Peyer's patch (tissue), 4 donors: ENCODE data around the gene NPPC. TPM values are rescaled to one million over a fixed set of nuclear protein-coding genes. Genes with fewer than 3 reads are reported as not detected.
A peak's percentile ranks its signal among the peaks of the same experiment; 100 is the strongest.
"Not testable (repeated sequence)": the region's sequence is repeated elsewhere in the genome, so short reads cannot be mapped to it uniquely, and the experiment has no call there.

Source experiments
- DNase-seq, 3 donors: peaks; one replicate each; pipeline ENCODE4 v3.0.0-alpha.2; 2017 to 2019
- H3K27ac ChIP-seq, 4 donors: fragments of 200-600 bp; sonication (generic); one replicate each; pipeline ENCODE4 v1.5.1; 2016 to 2019
- H3K27me3 ChIP-seq, 2 donors: fragments of 200-600 bp; sonication (generic); one replicate each; pipeline ENCODE4 v1.5.1; 2019
- H3K36me3 ChIP-seq, 3 donors: fragments of 200-600 bp; sonication (generic); one replicate each; pipeline ENCODE4 v1.5.1; 2016 to 2019
- H3K4me1 ChIP-seq, 4 donors: fragments of 200-600 bp; sonication (generic); one replicate each; pipeline ENCODE4 v1.5.1; 2016 to 2019
- H3K4me3 ChIP-seq, 4 donors: fragments of 200-600 bp; sonication (generic); 1 replicate in 3 of 4; 2 replicates in 1 of 4; pipeline ENCODE4 v1.5.1; 2016 to 2019; ENCODE audit warnings: mild to moderate bottlenecking in 1 of 4
- H3K9me3 ChIP-seq, 4 donors: fragments of 200-600 bp; sonication (generic); one replicate each; pipeline ENCODE4 v1.5.1; 2016 to 2019; ENCODE audit warnings: mild to moderate bottlenecking in 1 of 4
- CTCF ChIP-seq, 6 experiments: fragments of 450-650 bp in 4 of 6; fragments of 200-600 bp in 2 of 6; sonication (generic) in 1 of 6; IDR thresholded peaks; one replicate each; pipeline ENCODE4 v1.5.1; 2017 to 2019; ENCODE audit warnings: antibody characterized with exemption in 6 of 6, mild to moderate bottlenecking in 3 of 6, moderate library complexity in 1 of 6
- POLR2A ChIP-seq, 2 donors: fragments of 450-650 bp; IDR thresholded peaks; one replicate each; pipeline ENCODE4 v1.5.1; 2017; ENCODE audit warnings: antibody characterized with exemption in 2 of 2, mild to moderate bottlenecking in 2 of 2, moderate library complexity in 2 of 2
- total RNA-seq, 4 donors: library from RNA; depleted of rRNA; stranded (reverse); fragments of >200 nt; gene quantifications; one replicate each; pipeline ENCODE4 v1.1.0, GENCODE V29; 2016

Gene NPPC
- total RNA-seq, 4 donors from 2014 or later: not detected

DNA sequence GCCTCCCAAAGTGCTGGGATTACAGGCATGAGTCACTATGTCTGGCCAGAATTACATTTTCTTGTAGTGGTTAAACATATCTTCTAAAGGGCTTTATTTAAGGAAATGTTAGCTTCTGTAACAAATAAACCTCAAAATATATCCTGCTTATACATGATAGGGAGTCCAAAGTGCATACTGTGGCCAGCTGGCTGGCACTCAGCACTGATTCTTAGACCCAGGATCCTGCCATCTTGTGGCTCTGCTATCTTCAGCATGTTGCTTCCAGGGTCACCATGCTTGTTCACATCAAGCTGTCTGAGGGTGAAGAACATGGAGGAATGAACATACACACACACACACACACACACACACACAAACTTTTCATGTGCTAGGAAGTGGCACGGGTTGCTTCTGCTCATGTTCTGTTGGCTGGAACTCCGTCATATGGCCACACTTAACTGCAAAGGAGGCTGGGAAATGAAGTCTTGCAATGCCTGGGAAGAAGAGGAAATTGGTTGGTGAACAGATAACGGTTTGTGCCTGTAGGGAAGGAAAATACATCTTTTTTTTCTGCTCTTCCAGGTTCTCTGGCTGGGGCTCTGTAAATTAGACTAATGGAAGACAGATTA is 40.0 kb downstream of the NPPC start:
- DNase-seq: peak in 1 of 3 donors; percentile 2
- Histone ChIP-seq H3K27ac (no peak overlapping the region), H3K4me1 (peaks cover 0 to 12% (median 0%) of the 10 kb centered on the region in 4 donors), H3K36me3 (no peaks in the 10 kb centered on the region), H3K9me3 (peaks cover 0 to 7% (median 0%) of the 10 kb centered on the region in 4 donors), H3K27me3 (no peaks in the 10 kb centered on the region), H3K4me3 (no peak overlapping the region)
- TF ChIP-seq CTCF (IDR thresholded peaks at IDR 0.05) (no peak), POLR2A (IDR thresholded peaks at IDR 0.05) (no peak)

- H3K27me3 ChIP-seq: no peaks in the 10 kb centered on the region
- DNase-seq: no peak
Observed at GRCh38 chr2:231884438-231885140, 41.6 kb downstream of the NPPC start.

GRCh38 chr2:231883468-231883881 is 42.7 kb downstream of the NPPC start:
- peak in 1 of 3 donors; percentile 57 for DNase-seq
- Histone ChIP-seq H3K9me3 (peaks cover 0 to 7% (median 0%) of the 10 kb centered on the region in 4 donors), H3K27me3 (no peaks in the 10 kb centered on the region), H3K4me1 (peaks cover 0 to 12% (median 0%) of the 10 kb centered on the region in 4 donors), H3K27ac (peak overlapping the region in 1 of 4 donors; percentile 38), H3K4me3 (no peak overlapping the region), H3K36me3 (no peaks in the 10 kb centered on the region)
- TF ChIP-seq CTCF (IDR thresholded peaks at IDR 0.05) (no peak), POLR2A (IDR thresholded peaks at IDR 0.05) (no peak)

More at GRCh38 chr2:231884438-231885140, 41.6 kb downstream of the NPPC start:
- Histone ChIP-seq H3K4me1 (peaks cover 0 to 12% (median 0%) of the 10 kb centered on the region in 4 donors), H3K27ac (no peak overlapping the region), H3K9me3 (peaks cover 0 to 7% (median 0%) of the 10 kb centered on the region in 4 donors), H3K4me3 (no peak overlapping the region), H3K36me3 (no peaks in the 10 kb centered on the region)
- TF ChIP-seq POLR2A (IDR thresholded peaks at IDR 0.05) (no peak), CTCF (IDR thresholded peaks at IDR 0.05) (no peak)

- peak in 1 of 3 donors; percentile 21 for DNase-seq
- H3K9me3 ChIP-seq: peaks cover 0 to 7% (median 0%) of the 10 kb centered on the region in 4 donors
- TF ChIP-seq POLR2A (IDR thresholded peaks at IDR 0.05) (no peak), CTCF (IDR thresholded peaks at IDR 0.05) (no peak)
- no peak overlapping the region for H3K4me3 ChIP-seq
- no peaks in the 10 kb centered on the region for H3K27me3 ChIP-seq
- H3K4me1 ChIP-seq: peaks cover 0 to 14% (median 0%) of the 10 kb centered on the region in 4 donors
- H3K27ac ChIP-seq: no peak overlapping the region
- H3K36me3 ChIP-seq: no peaks in the 10 kb centered on the region
Observed at GRCh38 chr2:231882646-231883045, 43.5 kb downstream of the NPPC start.

GRCh38 chr2:231880371-231880770 is 45.8 kb downstream of the NPPC start:
- not testable (repeated sequence) for H3K9me3 ChIP-seq, H3K36me3 ChIP-seq, H3K27me3 ChIP-seq, H3K27ac ChIP-seq, H3K4me3 ChIP-seq
- peaks cover 0 to 17% (median 0%) of the 10 kb centered on the region in 4 donors for H3K4me1 ChIP-seq
- peak in 1 of 3 donors; percentile 49 for DNase-seq

- Histone ChIP-seq H3K4me3 (no peak overlapping the region), H3K27ac (no peak overlapping the region), H3K9me3 (no peaks in the 10 kb centered on the region), H3K4me1 (peaks cover 0 to 17% (median 0%) of the 10 kb centered on the region in 4 donors), H3K27me3 (no peaks in the 10 kb centered on the region), H3K36me3 (no peaks in the 10 kb centered on the region)
- TF ChIP-seq CTCF (IDR thresholded peaks at IDR 0.05) (no peak), POLR2A (IDR thresholded peaks at IDR 0.05) (no peak)
- DNase-seq: no peak
Observed at GRCh38 chr2:231879216-231879615, 47.0 kb downstream of the NPPC start.
